K562 (cell line): ENCODE measurements around the gene THADA. TPM values are rescaled to one million over a fixed set of nuclear protein-coding genes. Genes with fewer than 3 reads are reported as not detected.

Source experiments
- ATAC-seq: fragments of 200-7000 bp; cut with Tn5 transposase; 3 replicates; pipeline ENCODE4 v1.9.1; 2020; ENCODE audit warnings: moderate library complexity
- BruUV-seq: library from RNA; stranded (reverse); fragments of 400-500 nt; replicated peaks from 2 replicates; lab custom pipeline; 2021; lab: Mats Ljungman, UMichigan
- CTCF ChIA-PET: fragments of 300-600 bp; formaldehyde crosslinking; extraction: SDS; loops from one replicate; lab custom pipeline; 2021; ENCODE audit warnings: low intra/inter-chr PET ratio; lab: Yijun Ruan, JAX
- POLR2A ChIA-PET: fragments of 300-600, 350-650 bp; sonication (Branson Sonifier 250); formaldehyde crosslinking; extraction: SDS; loops from one replicate; lab custom pipeline; 2021; ENCODE audit warnings: antibody characterized with exemption, inconsistent platforms; lab: Yijun Ruan, JAX
- DNase-seq, 4 experiments: peaks; one replicate each; pipeline versions ENCODE4 v3.0.0 to v3.0.0-alpha.2; 2011 to 2018; ENCODE audit warnings: low spot score in 3 of 4, mixed read lengths in 3 of 4; ENCODE audit errors: extremely low read depth in 1 of 4
- FAIRE-seq: peaks from 2 replicates; lab custom pipeline; 2011; peaks lifted over from hg19 to GRCh38; lab: Jason Lieb, UNC
- H2AFZ ChIP-seq: 2 replicates; pipeline ENCODE4 v1.6.0; 2011; ENCODE audit warnings: low read depth, low read length, control low read depth, inconsistent platforms
- H3K27ac ChIP-seq: fragments of 200-600 bp; 3 replicates; pipeline ENCODE4 v1.8.0; 2011; ENCODE audit warnings: low read depth, mild to moderate bottlenecking, control low read depth, inconsistent platforms, low read length, moderate library complexity, mixed read lengths; ENCODE audit errors: extremely low read depth
- H3K27me3 ChIP-seq, 2 experiments: fragments of 300-600 bp in 1 of 2; 2 replicates in 1 of 2; 3 replicates in 1 of 2; pipeline versions ENCODE4 v1.6.0 to v1.8.0; 2011; ENCODE audit warnings: inconsistent platforms in 2 of 2, low read length in 2 of 2, mild to moderate bottlenecking in 1 of 2, mixed read lengths in 1 of 2, moderate library complexity in 1 of 2; ENCODE audit not compliant: control insufficient read depth in 2 of 2, insufficient read depth in 2 of 2
- H3K36me3 ChIP-seq: fragments of 300-600 bp; 3 replicates; pipeline ENCODE4 v1.8.0; 2011; ENCODE audit warnings: mild to moderate bottlenecking, low read length, inconsistent platforms; ENCODE audit not compliant: control insufficient read depth, insufficient read depth
- H3K4me1 ChIP-seq, 2 experiments: fragments of 200-600 bp in 1 of 2; replicated peaks in 1 of 2; 2 replicates in 1 of 2; 3 replicates in 1 of 2; pipeline versions ENCODE4 v1.5.1 to v1.8.0; 2011; ENCODE audit warnings: inconsistent platforms in 2 of 2, low read length in 2 of 2, mild to moderate bottlenecking in 1 of 2, mixed read lengths in 1 of 2, moderate library complexity in 1 of 2; ENCODE audit not compliant: control insufficient read depth in 2 of 2, insufficient read depth in 2 of 2
- H3K4me2 ChIP-seq: 2 replicates; pipeline ENCODE4 v1.6.1; 2011; ENCODE audit warnings: low read length, control low read depth, inconsistent platforms, mixed read lengths; ENCODE audit not compliant: insufficient read depth
- H3K4me3 ChIP-seq: fragments of 200-600 bp; sonication (generic), shearing (Covaris generic); 2 replicates; pipeline ENCODE4 v1.5.1; 2016; ENCODE audit warnings: control low read depth, inconsistent platforms
- H3K79me2 ChIP-seq: fragments of 200-600 bp; 3 replicates; pipeline ENCODE4 v1.8.0; 2011; ENCODE audit warnings: low read length, inconsistent platforms; ENCODE audit not compliant: control insufficient read depth, insufficient read depth
- H3K9ac ChIP-seq, 2 experiments: 2 replicates each; pipeline versions ENCODE4 v1.6.0 to v1.6.1; 2011; ENCODE audit warnings: low read depth in 2 of 2, low read length in 2 of 2, control low read depth in 1 of 2, inconsistent platforms in 1 of 2, mild to moderate bottlenecking in 1 of 2, mixed read lengths in 1 of 2; ENCODE audit not compliant: insufficient read depth in 1 of 2
- H3K9me1 ChIP-seq: one replicate; pipeline ENCODE4 v1.6.0; 2011; ENCODE audit warnings: inconsistent platforms, mild to moderate bottlenecking, low read length, moderate library complexity; ENCODE audit not compliant: control insufficient read depth, insufficient read depth
- H3K9me3 ChIP-seq: replicated peaks from 2 replicates; pipeline ENCODE4 v1.5.1; 2011; ENCODE audit warnings: low read depth, low read length, inconsistent platforms; ENCODE audit not compliant: control insufficient read depth, insufficient read depth
- H4K20me1 ChIP-seq: replicated peaks from 2 replicates; pipeline ENCODE4 v1.6.1; 2011; ENCODE audit warnings: low read length, inconsistent platforms, mixed read lengths; ENCODE audit not compliant: control insufficient read depth, insufficient read depth
- CREM ChIP-seq: IDR thresholded peaks from 2 replicates; pipeline ENCODE4 v1.6.1; 2014; ENCODE audit warnings: antibody characterized with exemption, low read depth
- CTCF ChIP-seq, 3 experiments: IDR thresholded peaks in 2 of 3; conservative IDR thresholded peaks in 1 of 3; 2 replicates each; pipeline ENCODE4 v1.5.1; 2011 to 2012; ENCODE audit warnings: low read length in 3 of 3, mild to moderate bottlenecking in 3 of 3, control low read depth in 2 of 3, improper control_type of control experiment in 1 of 3, inconsistent platforms in 1 of 3, low read depth in 1 of 3, mixed read lengths in 1 of 3, moderate library complexity in 1 of 3; ENCODE audit not compliant: insufficient read depth in 2 of 3
- RAD21 ChIP-seq, 2 experiments: fragments of 250-450 bp in 1 of 2; fragments of 450-650 bp in 1 of 2; sonication (Bioruptor Pico) in 1 of 2; formaldehyde crosslinking in 1 of 2; IDR thresholded peaks in 1 of 2; conservative IDR thresholded peaks in 1 of 2; 2 replicates each; pipeline versions ENCODE4 v1.4.0 to v1.8.0; 2020 to 2022; ENCODE audit warnings: mild to moderate bottlenecking in 2 of 2, moderate library complexity in 1 of 2
- REST ChIP-seq, 2 experiments: fragments of 450-650 bp; formaldehyde crosslinking in 1 of 2; IDR thresholded peaks; 2 replicates each; pipeline versions ENCODE4 v1.4.0 to v1.6.1; 2014 to 2020; ENCODE audit warnings: mild to moderate bottlenecking in 2 of 2, borderline replicate concordance in 1 of 2, low read depth in 1 of 2
- TRIM25 ChIP-seq: fragments of 450-650 bp; IDR thresholded peaks from 2 replicates; pipeline ENCODE4 v1.7.0; 2016; ENCODE audit warnings: borderline replicate concordance
- ZNF431 ChIP-seq: sonication (generic); formaldehyde crosslinking; IDR thresholded peaks from 2 replicates; pipeline ENCODE4 v1.8.0; 2022; ENCODE audit warnings: mild to moderate bottlenecking, missing genetic modification reagents
- WGBS: fragments of 100-300 bp; shearing (Covaris generic); methylation state at CpG from one replicate; pipeline ENCODE4 v1.1.6; 2016; ENCODE audit warnings: low coverage, mixed read lengths; ENCODE audit not compliant: insufficient coverage; ENCODE audit errors: missing lambda C conversion rate; 5-methylcytosine and 5-hydroxymethylcytosine counted together
- in situ Hi-C: fragments of 300-500 bp; cut with MboI; formaldehyde crosslinking; loops from 4 replicates; pipeline ENCODE4 v1.15.0; 2018; ENCODE audit warnings: inconsistent platforms, mixed read lengths
- intact Hi-C: fragments of 100-400 bp; cut with micrococcal nuclease; formaldehyde crosslinking; loops from 2 replicates; pipeline ENCODE4 v1.14.2; 2022
- polyA plus RNA-seq, 8 experiments: library from polyadenylated mRNA; depleted of rRNA in 4 of 8; stranded (reverse) in 5 of 8; unstranded in 3 of 8; fragments of >200 nt; fragmentation: Nextera tagmentation in 2 of 8; fragmentation: Illumina TruSeq in 1 of 8; extraction: Ambion mirVana in 2 of 8; extraction: Trizol in 1 of 8; gene quantifications; 2 replicates each; pipeline versions ENCODE4 v1.2.1 to v1.2.3, GENCODE V29; 2011 to 2014; ENCODE audit warnings: inconsistent platforms in 1 of 8, missing spikeins in 1 of 8
- total RNA-seq, 7 experiments: library from RNA; depleted of rRNA in 6 of 7; stranded (reverse); fragments of >200 nt in 6 of 7; fragmentation: Illumina TruSeq in 2 of 7; extraction: Trizol in 2 of 7; gene quantifications; 2 replicates each; pipeline versions ENCODE4 v1.2.1 to v1.2.3, GENCODE V29; 2011 to 2021; ENCODE audit warnings: low replicate concordance in 1 of 7

The THADA gene
- total and polyA plus RNA-seq, 9 of the 15 experiments (the other 6 are each of a cell fraction or from before 2014, with no cell fraction given), result 17.8 to 34.7 (median 31.9) TPM

- H3K9ac ChIP-seq, result peak overlapping the region in 1 of 2 experiments; percentile 74; a peak in 1 of 4 replicates
- POLR2A ChIA-PET, result interaction anchor here (0.7 to 2.3 kb wide), 3 partner anchors 12 to 238 kb away, joined by 3 to 9 read pairs (median 3); no protein-coding TSS in a partner anchor
- H3K27me3 ChIP-seq, result no peaks in the 10 kb centered on the region
- BruUV-seq, result no TSS peak
- ATAC-seq (peak; percentile 61), FAIRE-seq (no peak), DNase-seq (peak in 2 of 4 experiments; percentile 22 to 24)
- no peaks in the 10 kb centered on the region for H3K36me3 ChIP-seq
- no peaks in the 10 kb centered on the region; a peak in 1 of 5 replicates for H3K4me1 ChIP-seq
- H3K27ac ChIP-seq, result no peak overlapping the region
- no peaks in the 10 kb centered on the region for H4K20me1 ChIP-seq
- in situ Hi-C loops (loop anchor here (10.0 kb wide), 1 partner anchor 265 kb away; no protein-coding TSS in a partner anchor), intact Hi-C loops (no loop called here)
- no peaks in the 10 kb centered on the region for H3K9me1 ChIP-seq
- CTCF ChIA-PET, result interaction anchor here (0.6 to 1.1 kb wide), 4 partner anchors 264 to 413 kb away, joined by 3 to 4 read pairs (median 3); no protein-coding TSS in a partner anchor
- H3K79me2 ChIP-seq, result no peaks in the 10 kb centered on the region
- no peak overlapping the region for H3K4me3 ChIP-seq
- H3K4me2 ChIP-seq, result no peak overlapping the region
- no peak for TF ChIP-seq TRIM25
- TF ChIP-seq CREM, result no peak
- peak; percentile 13; the same call in 1 of the 2 replicates for TF ChIP-seq REST (IDR thresholded peaks at IDR 0.05; ENCODE audit: borderline replicate concordance)
- TF ChIP-seq REST (CRISPR knock-in tag; IDR thresholded peaks at IDR 0.05; ENCODE audit: low read depth), result no peak
- peak; percentile 30 to 49; a peak in 3 of 4 replicates for TF ChIP-seq RAD21 (CRISPR knock-in tag; conservative IDR thresholded peaks at IDR 0.05 in 1 of 2, IDR thresholded peaks at IDR 0.05 in 1 of 2)
- peak; percentile 37 to 49 (median 47); a peak in 4 of 6 replicates for TF ChIP-seq CTCF (IDR thresholded peaks at IDR 0.05 in 2 of 3, conservative IDR thresholded peaks at IDR 0.05 in 1 of 3; ENCODE audit: insufficient read depth in 2 of 3, low read depth in 1 of 3, low read length in 3 of 3)
- no peak for TF ChIP-seq ZNF431
- TF ChIP-seq, all 486 proteins: peak for 3
- 67% methylated on average over 13 of the region's 13 CpGs for WGBS
- Histone ChIP-seq H2AFZ (no peak overlapping the region), H3K9me3 (no peaks in the 10 kb centered on the region)
These were observed 355.7 kb downstream of the THADA start for GRCh38 chr2:43239981-43240765.
